Stimulated activated CD8-positive, alpha-beta memory T cell treated with anti-CD3 and anti-CD28 coated beads, Interleukin-4, amount 100 ng/mL, for 48 hours (primary cell): ENCODE results near the gene HDAC9.
A peak's percentile ranks its signal among the peaks of the same experiment; 100 is the strongest.
"Not testable (repeated sequence)": the region's sequence is repeated elsewhere in the genome, so short reads cannot be mapped to it uniquely, and the experiment has no call there.

Experiments used
- DNase-seq: peaks from one replicate; pipeline ENCODE4 v3.0.0-alpha.2; 2020

The HDAC9 gene

DNA sequence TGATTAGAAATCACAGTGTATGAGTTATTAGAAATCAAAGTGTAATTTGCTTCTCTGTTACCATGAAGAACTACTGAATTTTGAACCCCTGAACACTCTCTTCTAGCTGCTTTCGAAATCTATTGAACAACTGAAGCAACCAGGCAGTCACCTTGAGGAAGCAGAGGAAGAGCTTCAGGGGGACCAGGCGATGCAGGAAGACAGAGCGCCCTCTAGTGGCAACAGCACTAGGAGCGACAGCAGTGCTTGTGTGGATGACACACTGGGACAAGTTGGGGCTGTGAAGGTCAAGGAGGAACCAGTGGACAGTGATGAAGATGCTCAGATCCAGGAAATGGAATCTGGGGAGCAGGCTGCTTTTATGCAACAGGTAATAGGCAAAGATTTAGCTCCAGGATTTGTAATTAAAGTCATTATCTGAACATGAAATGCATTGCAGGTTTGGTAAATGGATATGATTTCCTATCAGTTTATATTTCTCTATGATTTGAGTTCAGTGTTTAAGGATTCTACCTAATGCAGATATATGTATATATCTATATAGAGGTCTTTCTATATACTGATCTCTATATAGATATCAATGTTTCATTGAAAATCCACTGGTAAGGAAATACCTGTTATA lies 170.7 kb downstream of the HDAC9 start:
- DNase-seq = peak; percentile 82

- no peak for DNase-seq
These were observed 171.9 kb downstream of the HDAC9 start for GRCh38 chr7:18667466-18667865.

- DNase-seq = no peak
These were observed 175.6 kb downstream of the HDAC9 start for GRCh38 chr7:18671176-18671575.

- no peak for DNase-seq
These were observed 180.0 kb downstream of the HDAC9 start for GRCh38 chr7:18675579-18675978.

DNA sequence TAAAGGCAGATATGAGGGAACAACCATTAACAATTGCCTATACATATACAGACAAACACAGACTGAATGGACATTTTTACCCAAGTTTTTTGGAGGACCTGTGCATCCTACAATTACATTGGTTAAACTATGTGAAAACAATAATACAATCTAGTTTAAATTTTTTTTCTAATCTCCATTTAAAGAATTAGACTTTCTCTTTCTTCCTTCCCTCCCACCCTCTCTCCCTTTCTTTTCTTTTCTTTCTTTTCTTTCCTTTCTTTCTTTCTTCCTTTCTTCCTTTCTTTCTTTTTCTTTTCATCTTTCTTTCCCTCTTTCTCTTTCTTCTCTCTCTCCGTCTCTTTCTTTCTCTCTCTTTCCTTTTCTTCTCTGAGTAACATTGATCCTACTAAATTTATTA lies 183.7 kb downstream of the HDAC9 start:
- no peak for DNase-seq

- no peak for DNase-seq
These were observed 185.0 kb downstream of the HDAC9 start for GRCh38 chr7:18680576-18680975.

DNA sequence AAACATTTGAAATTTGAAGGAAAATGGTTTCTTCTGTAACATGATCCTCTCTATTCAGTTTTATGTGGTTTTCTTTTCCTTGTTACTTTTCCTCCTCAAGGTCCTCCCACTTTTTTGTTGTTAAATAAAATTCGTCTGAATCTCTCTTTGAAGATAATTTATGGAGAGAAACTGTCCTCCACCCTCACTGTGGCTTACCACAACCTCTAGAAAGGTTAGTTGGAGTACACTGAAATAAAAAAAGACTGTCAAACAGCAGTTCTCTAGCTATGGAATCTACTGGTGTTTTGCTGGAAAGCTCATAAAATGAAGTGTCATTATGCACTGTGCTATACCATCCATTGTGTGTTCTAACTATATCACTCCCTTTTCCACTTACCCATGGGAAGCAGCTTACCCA lies 189.4 kb downstream of the HDAC9 start:
- DNase-seq = no peak

GRCh38 chr7:18685971-18686370 lies 190.4 kb downstream of the HDAC9 start:
- no peak for DNase-seq

DNA sequence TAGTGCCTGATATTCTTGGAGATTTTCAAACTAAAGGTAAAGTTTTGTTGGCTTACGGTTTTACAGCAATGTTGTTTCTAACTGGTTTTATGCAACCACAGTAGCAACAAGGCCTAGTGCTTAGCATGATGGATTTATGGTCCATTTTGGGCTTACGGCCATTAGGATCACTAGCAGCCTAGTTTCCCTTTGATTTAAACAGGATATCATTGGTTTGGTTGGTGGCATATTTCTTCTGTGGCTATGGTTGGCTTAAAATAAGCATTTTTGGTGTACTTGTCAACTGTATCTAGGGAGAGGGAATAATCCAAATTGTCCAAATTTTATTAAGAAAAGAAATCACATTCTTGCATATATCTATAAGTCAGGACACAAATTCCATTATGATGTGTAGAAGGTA lies 194.0 kb downstream of the HDAC9 start:
- DNase-seq = no peak

- DNase-seq = no peak
These were observed 197.9 kb downstream of the HDAC9 start for GRCh38 chr7:18693406-18693805.

- DNase-seq = no peak
These were observed 198.3 kb downstream of the HDAC9 start for GRCh38 chr7:18693816-18694215.

- DNase-seq = no peak
These were observed 198.9 kb downstream of the HDAC9 start for GRCh38 chr7:18694484-18694883.

- no peak for DNase-seq
These were observed 199.4 kb downstream of the HDAC9 start for GRCh38 chr7:18694911-18695310.

DNA sequence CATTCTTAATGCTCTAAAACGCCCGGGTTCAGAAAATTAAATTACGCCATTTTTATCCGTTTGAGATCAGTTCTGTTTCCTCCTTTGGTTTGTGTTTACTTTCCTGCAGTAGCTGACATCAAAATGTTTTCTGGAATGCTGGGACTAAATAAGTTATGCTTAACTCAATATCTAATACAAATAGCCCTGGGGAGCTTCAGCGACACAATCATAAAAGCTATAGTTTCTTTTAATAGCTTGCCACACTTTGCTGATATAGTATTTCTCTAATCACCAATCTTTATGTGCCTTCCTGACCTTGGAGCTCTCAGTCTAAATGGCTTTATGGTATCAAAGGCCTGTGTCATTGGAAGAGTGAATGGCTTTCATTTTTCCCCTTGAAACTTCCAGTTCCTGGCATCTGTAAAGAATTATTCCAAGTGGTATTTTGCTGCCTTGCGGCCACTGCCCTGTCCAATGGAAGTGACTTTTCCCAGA lies 202.7 kb downstream of the HDAC9 start:
- no peak for DNase-seq

DNA sequence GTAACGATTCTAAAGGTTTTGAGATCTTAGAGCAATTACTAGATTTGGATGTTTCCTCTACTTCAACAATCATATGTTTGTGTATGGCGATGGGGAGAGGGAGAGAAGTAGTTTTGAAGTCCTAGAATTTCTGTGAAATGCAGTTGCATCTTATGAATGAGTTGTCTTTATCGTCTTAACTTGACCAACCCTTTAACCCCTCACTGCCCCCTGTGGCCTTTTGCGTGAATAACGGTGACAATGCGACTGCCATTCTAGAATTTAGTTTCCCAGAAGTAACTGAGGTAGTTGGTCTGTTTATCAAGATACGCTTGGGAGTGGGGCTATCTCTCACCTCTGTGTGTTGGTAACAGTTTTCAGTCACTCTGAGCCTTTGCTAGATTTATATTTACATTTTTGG lies 204.6 kb downstream of the HDAC9 start:
- DNase-seq = no peak

- no peak for DNase-seq
These were observed 206.7 kb downstream of the HDAC9 start for GRCh38 chr7:18702071-18702829.

GRCh38 chr7:18703685-18704084 lies 208.1 kb downstream of the HDAC9 start:
- no peak for DNase-seq

GRCh38 chr7:18706670-18707069 lies 211.1 kb downstream of the HDAC9 start:
- no peak for DNase-seq

DNA sequence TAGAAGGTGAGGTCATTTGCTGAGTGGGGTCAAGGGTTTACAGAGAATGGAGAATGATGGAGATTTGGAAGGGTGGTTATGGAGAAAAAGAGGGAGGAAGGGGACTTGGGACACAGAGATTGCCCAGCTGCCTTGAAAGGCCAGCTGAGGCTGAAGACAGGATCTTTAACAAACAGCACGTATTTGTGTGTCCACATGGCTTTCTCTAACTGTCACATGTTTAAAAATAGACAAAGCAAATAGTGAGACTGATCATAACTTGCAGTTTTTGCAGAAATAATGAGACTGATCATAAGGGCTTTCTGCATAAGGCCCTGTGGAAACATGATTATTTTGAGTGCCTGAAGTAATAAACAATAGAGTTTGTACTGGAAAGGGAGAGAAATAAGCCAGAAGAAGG lies 212.7 kb downstream of the HDAC9 start:
- DNase-seq = no peak

- no peak for DNase-seq
These were observed 220.4 kb downstream of the HDAC9 start for GRCh38 chr7:18715988-18716387.

DNA sequence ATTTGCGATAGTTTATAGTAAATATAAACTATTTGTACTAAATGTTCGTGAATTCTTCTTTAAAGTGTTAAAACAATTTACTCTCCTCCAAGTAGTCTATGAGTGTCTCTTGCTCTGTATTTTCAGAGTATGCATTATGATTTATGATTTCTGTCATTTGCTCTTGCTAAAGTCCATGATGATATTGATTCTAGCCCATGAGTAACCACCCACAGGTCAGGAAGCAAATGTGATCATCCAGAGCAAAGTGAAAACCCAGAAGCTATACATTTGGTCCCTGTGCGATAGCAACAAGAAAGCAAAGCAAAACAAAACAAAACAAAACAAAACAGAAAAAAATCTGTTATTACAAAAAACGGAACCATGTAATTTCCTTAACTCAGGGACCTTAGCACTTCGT lies 225.9 kb downstream of the HDAC9 start:
- DNase-seq = no peak

GRCh38 chr7:18724318-18724717 lies 228.8 kb downstream of the HDAC9 start:
- DNase-seq = no peak

DNA sequence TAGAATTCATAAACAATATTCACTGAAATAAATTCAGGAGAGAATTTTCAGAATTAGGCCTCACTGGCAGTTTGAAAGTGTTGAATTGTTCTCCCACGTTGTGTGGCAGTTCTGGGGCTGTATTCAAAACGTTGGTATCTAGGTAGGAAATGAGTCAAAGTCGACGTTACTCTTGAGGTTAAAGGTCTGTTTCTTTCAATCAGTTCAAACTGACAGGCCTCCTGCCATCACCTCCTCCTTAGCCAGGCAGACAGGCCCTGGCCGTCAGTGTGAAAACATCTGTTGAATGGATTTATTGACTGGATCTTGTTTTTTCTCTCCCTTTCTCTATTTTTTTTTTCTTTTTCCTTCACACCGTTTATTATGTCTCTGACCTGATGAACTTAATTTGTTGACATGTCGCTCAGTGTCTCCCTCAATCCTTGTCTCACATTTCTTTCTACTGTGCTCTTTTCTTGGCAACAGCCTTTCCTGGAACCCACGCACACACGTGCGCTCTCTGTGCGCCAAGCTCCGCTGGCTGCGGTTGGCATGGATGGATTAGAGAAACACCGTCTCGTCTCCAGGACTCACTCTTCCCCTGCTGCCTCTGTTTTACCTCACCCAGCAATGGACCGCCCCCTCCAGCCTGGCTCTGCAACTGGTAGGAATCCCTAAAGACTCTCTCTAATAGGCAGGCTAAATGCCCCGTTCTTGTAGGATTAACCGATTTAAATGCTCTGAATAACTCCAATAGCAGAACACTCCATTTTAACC lies 231.7 kb downstream of the HDAC9 start:
- DNase-seq = no peak

- DNase-seq = not testable (repeated sequence)
These were observed 240.5 kb downstream of the HDAC9 start for GRCh38 chr7:18736012-18736411.
